HEK293T (cell line): ENCODE data around the gene VPS16.

ENCODE experiments used
- CTCF ChIA-PET: fragments of 350-600 bp; formaldehyde crosslinking; extraction: SDS; loops from one replicate; lab custom pipeline; 2021; ENCODE audit warnings: antibody characterized with exemption, inconsistent platforms; lab: Yijun Ruan, JAX
- POLR2A ChIA-PET: fragments of 350-600 bp; formaldehyde crosslinking; extraction: SDS; loops from one replicate; lab custom pipeline; 2020; ENCODE audit warnings: antibody characterized with exemption, inconsistent platforms; lab: Yijun Ruan, JAX
- DNase-seq: peaks from one replicate; pipeline ENCODE4 v3.0.0; 2012; ENCODE audit warnings: mixed read lengths; ENCODE audit errors: extremely low spot score
- ARNT ChIP-seq: fragments of 450-650 bp; IDR thresholded peaks from 2 replicates; pipeline ENCODE4 v1.6.1; 2017; ENCODE audit warnings: mild to moderate bottlenecking
- BHLHE40 ChIP-seq: fragments of 450-650 bp; IDR thresholded peaks from 2 replicates; pipeline ENCODE4 v1.6.1; 2016; ENCODE audit warnings: mild to moderate bottlenecking, moderate library complexity, borderline replicate concordance
- CTBP1 ChIP-seq: fragments of 450-650 bp; IDR thresholded peaks from 2 replicates; pipeline ENCODE4 v1.6.1; 2016; ENCODE audit warnings: borderline replicate concordance
- ELF4 ChIP-seq: fragments of 450-650 bp; IDR thresholded peaks from 2 replicates; pipeline ENCODE4 v1.6.1; 2017; ENCODE audit warnings: antibody characterized with exemption
- FOXA1 ChIP-seq: fragments of 450-650 bp; IDR thresholded peaks from 2 replicates; pipeline ENCODE4 v1.6.1; 2016; ENCODE audit warnings: mild to moderate bottlenecking
- FOXK2 ChIP-seq: fragments of 450-650 bp; IDR thresholded peaks from 2 replicates; pipeline ENCODE4 v1.6.1; 2016; ENCODE audit warnings: mild to moderate bottlenecking
- FOXM1 ChIP-seq: fragments of 450-650 bp; IDR thresholded peaks from 2 replicates; pipeline ENCODE4 v1.6.1; 2017; ENCODE audit warnings: mild to moderate bottlenecking, borderline replicate concordance
- HDGF ChIP-seq: fragments of 450-650 bp; IDR thresholded peaks from 2 replicates; pipeline ENCODE4 v1.6.1; 2017; ENCODE audit warnings: antibody characterized with exemption, borderline replicate concordance
- L3MBTL2 ChIP-seq: fragments of 450-650 bp; conservative IDR thresholded peaks from 2 replicates; pipeline ENCODE4 v1.6.1; 2016; ENCODE audit warnings: mild to moderate bottlenecking
- LEF1 ChIP-seq: fragments of 450-650 bp; IDR thresholded peaks from 2 replicates; pipeline ENCODE4 v1.6.1; 2017; ENCODE audit warnings: mild to moderate bottlenecking, borderline replicate concordance
- NFRKB ChIP-seq: fragments of 450-650 bp; IDR thresholded peaks from 2 replicates; pipeline ENCODE4 v1.6.1; 2016; ENCODE audit warnings: mild to moderate bottlenecking, moderate library complexity
- SP1 ChIP-seq: fragments of 450-650 bp; IDR thresholded peaks from 2 replicates; pipeline ENCODE4 v1.6.1; 2017
- SUZ12 ChIP-seq: fragments of 450-650 bp; IDR thresholded peaks from 2 replicates; pipeline ENCODE4 v1.6.1; 2016; ENCODE audit warnings: mild to moderate bottlenecking
- TARDBP ChIP-seq: fragments of 450-650 bp; IDR thresholded peaks from 2 replicates; pipeline ENCODE4 v1.6.1; 2016
- ZNF384 ChIP-seq: fragments of 450-650 bp; IDR thresholded peaks from 2 replicates; pipeline ENCODE4 v1.6.1; 2016
- TF ChIP-seq, protein P1 (sequence below): fragments of 450-650 bp; IDR thresholded peaks from 2 replicates; pipeline ENCODE4 v1.6.1; 2016

The VPS16 gene

DNA sequence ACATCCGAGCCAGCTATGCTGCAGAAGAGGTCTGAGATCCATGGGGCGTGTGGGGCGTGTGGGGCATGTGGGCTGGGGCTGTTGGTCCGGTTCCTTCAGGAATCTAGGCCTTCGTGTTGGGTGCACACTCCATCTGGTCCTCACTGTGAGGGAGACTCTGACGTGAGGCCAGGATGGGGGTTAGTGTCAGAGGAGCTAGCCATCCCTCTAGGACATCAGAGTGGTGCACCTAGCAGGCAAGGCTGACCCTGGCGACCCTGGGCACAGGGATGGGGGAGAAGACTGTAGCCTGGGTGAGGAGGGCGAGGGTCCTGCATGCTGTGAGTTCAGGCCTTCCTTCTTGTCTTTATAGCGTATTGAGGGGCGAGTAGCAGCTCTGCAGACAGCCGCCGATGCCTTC, 24.1 kb downstream of the VPS16 start:
- POLR2A ChIA-PET = no interaction called here
- no peak for TF ChIP-seq HDGF
- TF ChIP-seq CTBP1 = no peak
- no peak for TF ChIP-seq SP1
- no peak for TF ChIP-seq LEF1
- no peak for TF ChIP-seq FOXA1
- TF ChIP-seq NFRKB = no peak
- TF ChIP-seq SUZ12 = no peak
- no peak for TF ChIP-seq ZNF384
- TF ChIP-seq, protein P1, sequence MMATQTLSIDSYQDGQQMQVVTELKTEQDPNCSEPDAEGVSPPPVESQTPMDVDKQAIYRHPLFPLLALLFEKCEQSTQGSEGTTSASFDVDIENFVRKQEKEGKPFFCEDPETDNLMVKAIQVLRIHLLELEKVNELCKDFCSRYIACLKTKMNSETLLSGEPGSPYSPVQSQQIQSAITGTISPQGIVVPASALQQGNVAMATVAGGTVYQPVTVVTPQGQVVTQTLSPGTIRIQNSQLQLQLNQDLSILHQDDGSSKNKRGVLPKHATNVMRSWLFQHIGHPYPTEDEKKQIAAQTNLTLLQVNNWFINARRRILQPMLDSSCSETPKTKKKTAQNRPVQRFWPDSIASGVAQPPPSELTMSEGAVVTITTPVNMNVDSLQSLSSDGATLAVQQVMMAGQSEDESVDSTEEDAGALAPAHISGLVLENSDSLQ = no peak
- TF ChIP-seq FOXM1 = no peak
- TF ChIP-seq TARDBP = no peak
- TF ChIP-seq FOXK2 = no peak
- no peak for TF ChIP-seq ELF4
- no peak for TF ChIP-seq BHLHE40
- TF ChIP-seq L3MBTL2 = no peak
- CTCF ChIA-PET = interaction anchor here (0.8 to 1.5 kb wide), 2 partner anchors 110 to 136 kb away, joined by 3 read pairs; no protein-coding TSS in a partner anchor
- no peak for DNase-seq

DNA sequence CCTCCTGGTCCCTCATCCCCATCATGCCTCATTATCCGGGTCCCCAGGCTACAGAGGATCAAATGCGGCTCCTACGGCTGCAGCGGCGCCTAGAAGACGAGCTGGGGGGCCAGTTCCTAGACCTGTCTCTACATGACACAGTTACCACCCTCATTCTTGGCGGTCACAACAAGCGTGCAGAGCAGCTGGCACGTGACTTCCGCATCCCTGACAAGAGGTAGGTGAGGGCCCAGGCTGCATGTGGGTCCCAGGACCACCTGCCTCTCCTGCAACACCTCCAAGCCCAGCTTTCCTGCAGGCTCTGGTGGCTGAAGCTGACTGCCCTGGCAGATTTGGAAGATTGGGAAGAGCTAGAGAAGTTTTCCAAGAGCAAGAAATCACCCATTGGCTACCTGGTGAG, 24.6 kb downstream of the VPS16 start:
- ChIA-PET CTCF (interaction anchor here (0.8 to 1.8 kb wide), 3 partner anchors 9 to 136 kb away, joined by 3 to 6 read pairs (median 3); no protein-coding TSS in a partner anchor), POLR2A (no interaction called here)
- no peak for TF ChIP-seq TARDBP

DNA sequence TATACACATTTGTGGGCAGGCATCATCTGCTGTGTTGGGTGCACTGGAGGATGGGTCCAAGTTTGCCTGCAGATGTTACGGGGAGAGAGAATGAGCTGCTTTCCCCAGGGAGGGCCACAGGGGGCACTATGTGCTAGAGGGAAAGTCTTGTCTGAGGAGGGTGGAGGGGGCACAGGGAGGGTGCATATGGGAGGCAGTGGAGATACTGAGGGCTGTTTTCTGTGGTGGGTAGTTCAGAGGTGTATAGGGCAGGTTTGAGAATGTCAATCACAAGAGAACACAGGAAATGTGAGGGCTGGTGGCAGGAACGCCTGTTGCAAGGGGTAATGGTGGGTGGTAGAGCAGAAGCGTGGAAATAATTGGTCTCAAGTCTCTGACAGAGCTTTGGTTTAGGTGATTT, 25.1 kb downstream of the VPS16 start:
- DNase-seq = peak; percentile 35
- ChIA-PET POLR2A (interaction anchor here (0.6 kb wide), 1 partner anchor 45 kb away, joined by 3 read pairs; no protein-coding TSS in a partner anchor), CTCF (interaction anchor here (1.5 to 1.8 kb wide), 2 partner anchors 10 to 135 kb away, joined by 3 to 6 read pairs; no protein-coding TSS in a partner anchor)
- TF ChIP-seq FOXM1 (no peak), HDGF (no peak), TARDBP (no peak), NFRKB (no peak), SP1 (no peak), SUZ12 (no peak), L3MBTL2 (no peak), ELF4 (no peak)

More for the DNA sequence above, 24.6 kb downstream of the VPS16 start:
- DNase-seq = no peak

DNA sequence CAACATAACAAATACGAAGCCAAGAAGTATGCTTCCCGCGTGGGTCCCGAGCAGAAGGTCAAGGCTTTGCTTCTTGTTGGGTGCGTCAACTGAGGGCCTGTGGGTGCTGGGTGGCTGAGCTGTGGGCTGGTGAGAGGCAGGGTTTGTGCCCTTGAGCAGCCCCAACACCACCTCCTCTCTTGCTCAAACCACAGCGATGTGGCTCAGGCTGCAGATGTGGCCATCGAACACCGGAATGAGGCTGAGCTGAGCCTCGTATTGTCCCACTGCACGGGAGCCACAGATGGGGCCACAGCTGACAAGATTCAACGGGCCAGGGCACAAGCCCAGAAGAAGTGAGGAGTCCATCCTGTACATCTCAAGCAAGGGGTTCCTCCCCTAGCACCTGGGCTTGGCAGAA, 25.7 kb downstream of the VPS16 start:
- POLR2A ChIA-PET = interaction anchor here (0.7 kb wide), 1 partner anchor 11 kb away, joined by 3 read pairs; no protein-coding TSS in a partner anchor
- CTCF ChIA-PET = interaction anchor here (1.8 kb wide), 1 partner anchor 10 kb away, joined by 6 read pairs; no protein-coding TSS in a partner anchor
- TF ChIP-seq L3MBTL2 (no peak), TARDBP (no peak), CTBP1 (no peak), HDGF (no peak), FOXK2 (no peak), BHLHE40 (no peak), ARNT (no peak)
- TF ChIP-seq, protein P1 = no peak
- DNase-seq = no peak

DNA sequence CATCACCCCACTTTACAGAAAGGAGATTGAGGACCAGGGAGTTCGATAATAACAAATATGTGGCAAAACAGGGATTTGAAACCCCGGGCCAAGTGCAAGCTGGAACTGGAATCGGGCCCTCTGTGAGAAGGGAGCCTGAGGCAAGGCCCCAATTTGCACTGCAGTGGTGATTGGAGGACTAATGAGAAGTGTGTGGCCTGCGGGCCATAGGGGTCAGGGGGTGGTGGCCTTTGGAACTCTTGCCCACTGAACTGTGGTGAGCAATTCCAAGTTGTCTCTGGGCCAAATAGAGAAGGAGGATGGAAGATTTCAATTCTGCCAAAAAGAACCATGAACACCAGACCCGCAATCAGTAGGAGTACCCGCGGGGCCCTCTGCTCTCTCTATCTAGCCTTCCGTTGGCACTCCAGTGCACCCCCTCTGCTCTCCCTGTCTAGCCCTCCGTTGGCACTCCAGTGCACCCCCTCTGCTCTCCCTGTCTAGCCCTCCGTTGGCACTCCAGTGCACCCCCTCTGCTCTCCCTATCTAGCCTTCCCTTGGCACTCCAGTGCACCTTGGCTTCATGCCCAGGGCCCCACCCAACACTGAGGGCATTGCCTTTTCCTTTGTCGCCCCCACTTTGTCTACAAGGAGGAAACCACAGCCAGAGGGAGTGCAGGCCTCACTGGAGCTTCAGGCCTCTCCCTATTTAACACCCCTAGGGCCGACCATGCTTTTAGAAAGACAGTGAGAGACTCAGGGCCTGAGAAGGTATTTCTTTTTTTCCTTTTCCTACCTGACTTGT, 26.7 kb downstream of the VPS16 start:
- POLR2A ChIA-PET = no interaction called here
- no peak for DNase-seq
- CTCF ChIA-PET = no interaction called here
- TF ChIP-seq SP1 (no peak), CTBP1 (no peak)

DNA sequence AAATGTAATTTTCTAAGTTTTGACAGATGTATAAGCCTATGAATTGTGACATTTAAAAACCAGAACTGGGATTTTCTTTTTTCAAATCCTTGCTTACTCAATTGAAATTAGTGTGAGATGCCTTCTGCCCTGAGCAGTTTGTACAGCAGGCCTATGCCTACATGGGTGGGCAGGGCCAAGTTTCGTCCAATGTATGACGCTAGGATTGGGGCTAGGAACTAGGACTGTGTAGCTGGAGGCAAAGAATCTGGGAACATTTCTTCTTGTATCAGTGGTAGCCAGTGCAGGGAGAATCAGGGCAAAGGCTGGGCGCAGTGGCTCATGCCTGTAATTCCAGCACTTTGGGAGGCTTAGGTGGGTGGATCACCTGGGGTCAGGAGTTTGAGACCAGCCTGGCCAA, 28.8 kb downstream of the VPS16 start:
- no peak for TF ChIP-seq ZNF384
- TF ChIP-seq FOXK2 = no peak
- no peak for TF ChIP-seq ARNT
- no peak for TF ChIP-seq FOXM1
- TF ChIP-seq, protein P1 = no peak
- no peak for TF ChIP-seq HDGF
- TF ChIP-seq FOXA1 = no peak
- no peak for TF ChIP-seq ELF4
- no peak for TF ChIP-seq LEF1
- no peak for TF ChIP-seq BHLHE40
- TF ChIP-seq SUZ12 = no peak
- no peak for TF ChIP-seq L3MBTL2
- no peak for TF ChIP-seq CTBP1
- no peak for TF ChIP-seq TARDBP
- no peak for TF ChIP-seq NFRKB
- no peak for TF ChIP-seq SP1
- CTCF ChIA-PET = no interaction called here
- DNase-seq = no peak
- POLR2A ChIA-PET = no interaction called here
